ENCODE measurements around the gene ADAM23. TPM values are rescaled to one million over a fixed set of nuclear protein-coding genes. Genes with fewer than 3 reads are reported as not detected.
"Not testable (repeated sequence)": the region's sequence is repeated elsewhere in the genome, so short reads cannot be mapped to it uniquely, and the experiment has no call there.

Gene ADAM23
- total RNA-seq, result 0.60 and 1.5 TPM in 2 replicates

GRCh38 chr2:206442833-206443734 is at the start of gene ADAM23:
Gene ADAM23 (plus strand): TSS chr2:206443532. CDS start chr2:206443867, 335 bp downstream.
- DNase-seq (ENCODE audit: low read depth in 2 of 2), result peak; percentile 31 to 55

GRCh38 chr2:206396211-206396610 is 47.1 kb upstream of the ADAM23 start:
- DNase-seq (ENCODE audit: low read depth in 2 of 2), result no peak

- not testable (repeated sequence) for DNase-seq (ENCODE audit: low read depth in 2 of 2)
These were observed 40.3 kb upstream of the ADAM23 start for GRCh38 chr2:206402956-206403569.

GRCh38 chr2:206408323-206409320 is 34.7 kb upstream of the ADAM23 start:
- DNase-seq (ENCODE audit: low read depth in 2 of 2), result no peak

- no peak for DNase-seq (ENCODE audit: low read depth in 2 of 2)
These were observed 32.6 kb upstream of the ADAM23 start for GRCh38 chr2:206410714-206411113.

- no peak for DNase-seq (ENCODE audit: low read depth in 2 of 2)
These were observed 27.6 kb upstream of the ADAM23 start for GRCh38 chr2:206415618-206416243.

- DNase-seq (ENCODE audit: low read depth in 2 of 2), result no peak
These were observed 24.4 kb upstream of the ADAM23 start for GRCh38 chr2:206418968-206419367.

- DNase-seq (ENCODE audit: low read depth in 2 of 2), result no peak
These were observed 22.6 kb upstream of the ADAM23 start for GRCh38 chr2:206420721-206421120.

- peak in 1 of 2 donors; percentile 73 for DNase-seq (ENCODE audit: low read depth in 2 of 2)
These were observed 20.8 kb upstream of the ADAM23 start for GRCh38 chr2:206422493-206422892.

GRCh38 chr2:206423147-206423546 is 20.2 kb upstream of the ADAM23 start:
- peak; percentile 16 to 40 for DNase-seq (ENCODE audit: low read depth in 2 of 2)

- peak; percentile 38 to 77 for DNase-seq (ENCODE audit: low read depth in 2 of 2)
These were observed 19.2 kb upstream of the ADAM23 start for GRCh38 chr2:206424134-206424533.

- DNase-seq (ENCODE audit: low read depth in 2 of 2), result no peak
These were observed 14.5 kb upstream of the ADAM23 start for GRCh38 chr2:206428783-206429182.

- no peak for DNase-seq (ENCODE audit: low read depth in 2 of 2)
These were observed 12.9 kb upstream of the ADAM23 start for GRCh38 chr2:206430452-206430851.

GRCh38 chr2:206431439-206431838 is 11.9 kb upstream of the ADAM23 start:
- no peak for DNase-seq (ENCODE audit: low read depth in 2 of 2)

GRCh38 chr2:206432193-206433082 is 10.9 kb upstream of the ADAM23 start:
- DNase-seq (ENCODE audit: low read depth in 2 of 2), result no peak

GRCh38 chr2:206433190-206433589 is 10.1 kb upstream of the ADAM23 start:
- DNase-seq (ENCODE audit: low read depth in 2 of 2), result no peak

- DNase-seq (ENCODE audit: low read depth in 2 of 2), result no peak
These were observed 9.6 kb upstream of the ADAM23 start for GRCh38 chr2:206433686-206434085.

- DNase-seq (ENCODE audit: low read depth in 2 of 2), result peak; percentile 80 to 85
These were observed 7.6 kb upstream of the ADAM23 start for GRCh38 chr2:206435742-206436141.

GRCh38 chr2:206438196-206438724 is 5.1 kb upstream of the ADAM23 start:
- no peak for DNase-seq (ENCODE audit: low read depth in 2 of 2)

- DNase-seq (ENCODE audit: low read depth in 2 of 2), result no peak
These were observed 879 bp upstream of the ADAM23 start for GRCh38 chr2:206442474-206442832.
